Gastroesophageal sphincter (tissue), 3 donors: ENCODE data around the gene TCF7L2.

Source experiments
- EP300 ChIP-seq: sonication (generic); formaldehyde crosslinking; IDR thresholded peaks from one replicate; pipeline ENCODE4 v1.6.1; 2017; ENCODE audit warnings: antibody characterized with exemption, mild to moderate bottlenecking
- POLR2A ChIP-seq, 2 donors: fragments of 450-650 bp; IDR thresholded peaks; one replicate each; pipeline ENCODE4 v1.6.1; 2017; ENCODE audit warnings: antibody characterized with exemption in 2 of 2, mild to moderate bottlenecking in 2 of 2, moderate library complexity in 1 of 2
- POLR2AphosphoS5 ChIP-seq: sonication (generic); formaldehyde crosslinking; IDR thresholded peaks from one replicate; pipeline ENCODE4 v1.6.1; 2017; ENCODE audit warnings: antibody characterized with exemption
- TF ChIP-seq, protein P1 (sequence below), 4 experiments: fragments of 200-600 bp in 2 of 4; fragments of 450-650 bp in 2 of 4; sonication (generic) in 1 of 4; IDR thresholded peaks; one replicate each; pipeline ENCODE4 v1.5.1; 2017 to 2019; ENCODE audit warnings: antibody characterized with exemption in 4 of 4, mild to moderate bottlenecking in 2 of 4, moderate library complexity in 2 of 4

DNA sequence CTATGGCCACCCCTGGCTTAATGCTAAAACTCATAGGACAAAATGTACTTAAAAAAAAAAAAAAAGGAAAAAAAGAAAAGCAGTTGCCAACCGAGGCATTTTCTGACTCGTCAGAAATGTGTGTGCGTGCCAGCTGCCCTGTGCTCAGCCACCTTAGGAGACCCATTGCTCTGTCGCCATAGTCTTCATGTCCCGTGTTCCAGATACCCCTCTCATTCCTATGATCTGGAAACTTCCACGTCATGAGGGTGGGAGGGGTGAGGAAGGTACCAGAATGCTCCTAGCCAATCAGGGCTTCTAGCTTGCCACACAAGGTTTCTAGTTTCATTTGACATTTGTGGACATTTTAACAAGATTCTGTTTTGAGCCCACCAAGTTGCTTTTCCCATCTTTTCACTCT lies 212.9 kb downstream of the TCF7L2 start:
- no peak for TF ChIP-seq POLR2A (IDR thresholded peaks at IDR 0.05)
- TF ChIP-seq, protein P1, sequence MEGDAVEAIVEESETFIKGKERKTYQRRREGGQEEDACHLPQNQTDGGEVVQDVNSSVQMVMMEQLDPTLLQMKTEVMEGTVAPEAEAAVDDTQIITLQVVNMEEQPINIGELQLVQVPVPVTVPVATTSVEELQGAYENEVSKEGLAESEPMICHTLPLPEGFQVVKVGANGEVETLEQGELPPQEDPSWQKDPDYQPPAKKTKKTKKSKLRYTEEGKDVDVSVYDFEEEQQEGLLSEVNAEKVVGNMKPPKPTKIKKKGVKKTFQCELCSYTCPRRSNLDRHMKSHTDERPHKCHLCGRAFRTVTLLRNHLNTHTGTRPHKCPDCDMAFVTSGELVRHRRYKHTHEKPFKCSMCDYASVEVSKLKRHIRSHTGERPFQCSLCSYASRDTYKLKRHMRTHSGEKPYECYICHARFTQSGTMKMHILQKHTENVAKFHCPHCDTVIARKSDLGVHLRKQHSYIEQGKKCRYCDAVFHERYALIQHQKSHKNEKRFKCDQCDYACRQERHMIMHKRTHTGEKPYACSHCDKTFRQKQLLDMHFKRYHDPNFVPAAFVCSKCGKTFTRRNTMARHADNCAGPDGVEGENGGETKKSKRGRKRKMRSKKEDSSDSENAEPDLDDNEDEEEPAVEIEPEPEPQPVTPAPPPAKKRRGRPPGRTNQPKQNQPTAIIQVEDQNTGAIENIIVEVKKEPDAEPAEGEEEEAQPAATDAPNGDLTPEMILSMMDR (IDR thresholded peaks at IDR 0.05) = no peak
- TF ChIP-seq EP300 = no peak
- peak; percentile 50 for TF ChIP-seq POLR2AphosphoS5
